ENCODE measurements around the gene HDAC10. TPM values are rescaled to one million over a fixed set of nuclear protein-coding genes. Genes with fewer than 3 reads are reported as not detected.

HDAC10 gene
- total and polyA plus RNA-seq, 3 donors from 2014 or later, result 13.5 to 33.1 (median 32.1) TPM

GRCh38 chr22:50255099-50255498, 4.0 kb upstream of the HDAC10 start:
- no peak overlapping the region for H3K4me3 ChIP-seq
- 88 to 94% methylated on average over 13 to 19 of the region's 19 CpGs for WGBS, 2 donors
- DNase-seq, result no peak
- intact Hi-C loops (cut with DNase I; ENCODE audit: low total_unique reads), result no loop called here
- no peak overlapping the region for H3K27ac ChIP-seq
- H3K9me3 ChIP-seq, result no peaks in the 10 kb centered on the region
- no peak for TF ChIP-seq POLR2A (IDR thresholded peaks at IDR 0.05)
- no peak for TF ChIP-seq CTCF (IDR thresholded peaks at IDR 0.05)
- peaks cover 9% of the 10 kb centered on the region for H3K4me1 ChIP-seq
- no peaks in the 10 kb centered on the region for H3K27me3 ChIP-seq
- H3K36me3 ChIP-seq (ENCODE audit: low read depth, missing control alignments), result no peaks in the 10 kb centered on the region

DNA sequence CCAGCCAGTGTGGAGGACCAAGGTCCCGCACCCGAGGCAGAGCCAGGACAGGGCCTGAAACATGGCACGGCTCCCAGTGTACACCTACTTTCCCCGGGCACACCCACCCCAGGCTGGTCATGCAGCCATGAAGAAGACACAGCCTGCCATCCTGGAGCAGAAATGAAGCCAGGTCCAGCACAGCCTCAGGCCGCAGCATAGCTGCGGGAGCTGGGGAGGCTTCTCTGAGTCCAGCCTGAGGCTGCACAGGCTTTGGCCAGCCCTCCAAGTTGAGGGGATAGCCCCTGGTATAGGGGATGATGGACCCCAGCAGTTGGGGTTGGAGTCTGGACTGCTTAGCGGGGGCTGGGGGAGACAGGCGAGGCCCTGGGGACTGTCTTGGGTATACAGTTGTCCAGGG, 2.9 kb upstream of the HDAC10 start:
- Histone ChIP-seq H3K36me3 (ENCODE audit: low read depth, missing control alignments) (no peaks in the 10 kb centered on the region), H3K4me1 (peaks cover 11% of the 10 kb centered on the region), H3K9me3 (no peaks in the 10 kb centered on the region), H3K27ac (no peak overlapping the region), H3K27me3 (no peaks in the 10 kb centered on the region), H3K4me3 (no peak overlapping the region)
- TF ChIP-seq CTCF (IDR thresholded peaks at IDR 0.05) (no peak), POLR2A (IDR thresholded peaks at IDR 0.05) (no peak)
- WGBS, 2 donors, result 80 to 89% methylated on average over 4 to 8 of the region's 8 CpGs
- intact Hi-C loops (cut with DNase I; ENCODE audit: low total_unique reads), result no loop called here
- no peak for DNase-seq

DNA sequence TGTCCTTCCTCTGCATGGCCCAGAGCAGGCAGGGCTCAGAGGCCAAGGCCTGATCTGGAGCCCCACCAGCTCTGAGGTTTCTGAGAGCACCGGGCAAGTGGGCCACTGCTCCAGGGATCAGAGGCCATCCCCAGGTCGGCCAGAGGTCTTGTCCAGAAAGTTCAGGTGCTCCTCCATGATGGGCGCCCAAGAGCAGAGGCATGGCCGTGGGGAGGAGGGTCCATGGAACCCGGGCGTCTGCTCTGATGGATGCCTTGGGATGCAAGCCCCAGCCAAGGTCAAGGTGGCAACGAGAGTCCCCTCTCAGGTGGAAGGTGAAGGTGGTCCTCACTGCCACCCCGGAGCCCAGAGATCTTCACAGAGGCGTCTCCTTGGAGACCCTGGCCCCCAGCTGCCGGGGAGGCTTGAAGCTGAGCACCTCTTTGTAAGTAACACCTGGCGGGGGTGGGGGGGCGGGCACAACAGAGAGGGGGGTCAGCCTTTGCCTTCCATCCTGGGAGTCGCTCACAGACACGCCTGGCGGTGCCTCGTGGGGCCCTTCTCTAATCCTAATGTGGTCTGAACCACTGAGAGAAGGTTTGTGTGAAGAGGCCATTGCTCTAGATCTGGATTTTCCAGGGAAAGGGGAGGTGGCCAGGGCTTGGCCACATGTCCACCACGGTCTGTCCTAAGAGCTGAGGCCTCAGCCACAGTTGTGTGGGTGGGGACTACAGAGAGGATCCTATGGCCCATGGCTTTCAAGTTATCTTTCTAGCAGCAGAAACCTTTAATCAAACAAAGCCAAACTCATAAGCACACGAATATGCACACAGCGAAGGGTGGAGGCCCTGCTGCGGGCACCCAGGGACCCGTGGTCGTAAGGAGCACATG, 2.2 kb upstream of the HDAC10 start:
- WGBS, 2 donors, result 67 to 85% methylated on average over 6 to 19 of the region's 22 CpGs
- no peaks in the 10 kb centered on the region for H3K36me3 ChIP-seq (ENCODE audit: low read depth, missing control alignments)
- H3K4me3 ChIP-seq, result no peak overlapping the region
- no peaks in the 10 kb centered on the region for H3K27me3 ChIP-seq
- H3K27ac ChIP-seq, result no peak overlapping the region
- DNase-seq, result no peak
- intact Hi-C loops (cut with DNase I; ENCODE audit: low total_unique reads), result no loop called here
- no peak for TF ChIP-seq POLR2A (IDR thresholded peaks at IDR 0.05)
- no peak for TF ChIP-seq CTCF (IDR thresholded peaks at IDR 0.05)
- H3K9me3 ChIP-seq, result no peaks in the 10 kb centered on the region
- peaks cover 11% of the 10 kb centered on the region for H3K4me1 ChIP-seq

GRCh38 chr22:50252082-50253045, 1.3 kb upstream of the HDAC10 start:
- Histone ChIP-seq H3K4me3 (no peak overlapping the region), H3K36me3 (ENCODE audit: low read depth, missing control alignments) (no peaks in the 10 kb centered on the region), H3K4me1 (peaks cover 11% of the 10 kb centered on the region), H3K27ac (no peak overlapping the region), H3K27me3 (no peaks in the 10 kb centered on the region), H3K9me3 (no peaks in the 10 kb centered on the region)
- 63 to 73% methylated on average over 13 to 25 of the region's 25 CpGs for WGBS, 2 donors
- peak; percentile 80 for DNase-seq
- intact Hi-C loops (cut with DNase I; ENCODE audit: low total_unique reads), result no loop called here
- peak in 2 of 3 experiments; percentile 37 to 59 for TF ChIP-seq CTCF (IDR thresholded peaks at IDR 0.05)
- TF ChIP-seq POLR2A (IDR thresholded peaks at IDR 0.05), result no peak
